BLaER1 (cell line): ENCODE measurements around the gene USP25.

ENCODE experiments used
- H3K27ac ChIP-seq: shearing (Covaris generic); formaldehyde crosslinking; 2 replicates; pipeline ENCODE4 v1.8.1; 2022
- H3K27me3 ChIP-seq: shearing (Covaris generic); formaldehyde crosslinking; 2 replicates; pipeline ENCODE4 v1.8.1; 2022
- H3K36me3 ChIP-seq: shearing (Covaris generic); formaldehyde crosslinking; 2 replicates; pipeline ENCODE4 v1.8.1; 2022
- H3K4me1 ChIP-seq: shearing (Covaris generic); formaldehyde crosslinking; 2 replicates; pipeline ENCODE4 v1.8.1; 2022
- H3K4me2 ChIP-seq: shearing (Covaris generic); formaldehyde crosslinking; 2 replicates; pipeline ENCODE4 v1.8.1; 2022
- H3K4me3 ChIP-seq: shearing (Covaris generic); formaldehyde crosslinking; 2 replicates; pipeline ENCODE4 v1.8.1; 2022
- H3K9ac ChIP-seq: shearing (Covaris generic); formaldehyde crosslinking; 2 replicates; pipeline ENCODE4 v1.8.1; 2022
- H3K9me3 ChIP-seq: shearing (Covaris generic); formaldehyde crosslinking; 2 replicates; pipeline ENCODE4 v1.8.1; 2022
- H4K20me1 ChIP-seq: shearing (Covaris generic); formaldehyde crosslinking; 2 replicates; pipeline ENCODE4 v1.8.1; 2022
- Cebpa-rat ChIP-seq: shearing (Covaris generic); IDR thresholded peaks from 2 replicates; pipeline ENCODE4 v1.8.1; 2022

Gene USP25

DNA sequence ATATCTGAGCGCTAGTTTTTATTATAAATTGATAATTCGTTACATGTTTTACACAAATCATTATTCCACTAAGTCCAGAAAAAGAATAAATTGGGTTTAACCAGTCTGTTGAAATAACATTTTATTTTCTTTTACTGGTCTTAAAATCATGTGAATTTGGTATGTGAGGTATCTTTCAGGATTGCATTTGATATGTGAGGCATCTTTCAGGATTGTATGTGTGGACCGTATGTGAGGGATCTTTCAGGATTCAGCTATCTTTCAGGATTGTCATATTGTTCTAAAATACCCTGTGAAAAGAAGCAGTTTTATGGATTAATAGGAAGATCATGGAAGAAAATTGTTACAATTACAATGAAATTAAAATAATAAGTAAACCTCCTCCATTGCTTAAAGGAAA, 42.9 kb downstream of the USP25 start:
- H3K9me3 ChIP-seq = peaks cover 11% of the 10 kb centered on the region; the same call in 1 of the 2 replicates
- no peak for TF ChIP-seq Cebpa-rat
- H3K4me2 ChIP-seq = no peak overlapping the region
- H3K27ac ChIP-seq = no peak overlapping the region
- peaks cover 45% of the 10 kb centered on the region for H3K36me3 ChIP-seq
- H3K27me3 ChIP-seq = no peaks in the 10 kb centered on the region
- no peak overlapping the region for H3K4me3 ChIP-seq
- no peaks in the 10 kb centered on the region for H4K20me1 ChIP-seq
- H3K9ac ChIP-seq = no peak overlapping the region
- no peaks in the 10 kb centered on the region for H3K4me1 ChIP-seq

DNA sequence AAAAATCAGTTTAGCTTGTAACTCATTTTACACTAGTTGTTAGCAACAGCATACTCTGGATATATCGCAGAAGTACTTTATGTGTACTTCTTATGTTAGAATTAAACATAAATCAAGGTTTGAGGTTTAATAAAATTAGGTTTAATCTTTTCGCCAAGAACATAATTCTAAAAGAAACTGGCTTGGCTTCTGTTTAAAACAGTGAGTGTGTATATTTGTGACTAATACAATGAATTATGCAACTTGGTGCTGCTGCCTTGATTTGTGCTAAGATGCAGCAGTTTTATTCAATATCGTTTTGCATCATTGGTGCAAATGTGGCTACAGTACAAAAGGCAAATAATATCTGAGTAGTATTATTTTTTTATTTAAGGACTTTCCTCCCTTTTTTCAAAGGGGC, 44.8 kb downstream of the USP25 start:
- Histone ChIP-seq H3K27ac (no peak overlapping the region), H3K9ac (no peak overlapping the region), H3K9me3 (peaks cover 11% of the 10 kb centered on the region; the same call in 1 of the 2 replicates), H3K4me1 (no peaks in the 10 kb centered on the region), H3K36me3 (peaks cover 45% of the 10 kb centered on the region), H3K4me2 (no peak overlapping the region), H3K4me3 (no peak overlapping the region), H4K20me1 (no peaks in the 10 kb centered on the region), H3K27me3 (no peaks in the 10 kb centered on the region)
- TF ChIP-seq Cebpa-rat = no peak

DNA sequence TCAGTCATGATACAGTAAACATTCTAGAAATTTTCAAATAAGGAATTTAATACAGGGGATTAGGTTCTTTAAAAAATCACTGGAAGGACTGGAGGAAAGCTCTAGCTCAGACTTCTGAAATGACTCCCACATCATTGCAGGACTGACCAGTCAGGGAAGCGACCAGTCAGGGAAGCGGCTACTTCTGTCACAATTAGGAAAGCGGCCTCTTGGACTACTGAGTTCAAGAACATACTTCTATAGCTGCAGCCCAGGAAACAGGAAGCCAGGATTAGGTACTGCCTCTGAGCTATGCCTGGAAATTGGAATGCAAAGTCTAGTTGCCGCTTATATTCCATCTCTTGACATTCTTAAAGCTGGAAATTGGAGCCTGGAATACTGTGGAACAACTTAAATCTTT, 45.5 kb downstream of the USP25 start:
- no peak for TF ChIP-seq Cebpa-rat
- Histone ChIP-seq H3K27me3 (no peaks in the 10 kb centered on the region), H3K4me2 (no peak overlapping the region), H3K9me3 (peaks cover 11% of the 10 kb centered on the region; the same call in 1 of the 2 replicates), H3K9ac (no peak overlapping the region), H3K27ac (no peak overlapping the region), H4K20me1 (no peaks in the 10 kb centered on the region), H3K4me3 (no peak overlapping the region), H3K4me1 (peaks cover 1% of the 10 kb centered on the region; the same call in 1 of the 2 replicates), H3K36me3 (peaks cover 43% of the 10 kb centered on the region)

DNA sequence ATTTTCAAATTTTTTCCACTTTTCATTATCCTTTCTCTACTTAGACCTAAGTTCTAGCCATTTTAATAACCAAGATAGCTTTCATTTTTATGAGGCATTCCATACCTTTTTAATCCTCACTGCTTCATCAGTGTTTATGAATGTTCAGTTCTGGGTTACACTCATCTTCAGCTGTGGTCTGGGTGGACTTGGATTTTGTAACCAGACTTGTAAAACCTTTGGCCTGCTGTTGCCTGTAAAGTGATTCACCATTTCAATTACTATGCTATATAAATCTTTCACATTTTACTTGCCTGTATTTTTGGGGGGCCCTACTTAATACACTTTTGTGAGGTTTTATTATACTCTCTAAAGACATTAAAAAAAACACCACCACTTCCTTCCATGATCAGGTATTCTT, 46.2 kb downstream of the USP25 start:
- H3K9ac ChIP-seq = no peak overlapping the region
- H3K27me3 ChIP-seq = no peaks in the 10 kb centered on the region
- H3K9me3 ChIP-seq = peaks cover 17% of the 10 kb centered on the region; the same call in 1 of the 2 replicates
- H3K36me3 ChIP-seq = peaks cover 43% of the 10 kb centered on the region
- no peak overlapping the region for H3K4me2 ChIP-seq
- no peak overlapping the region for H3K4me3 ChIP-seq
- peaks cover 8% of the 10 kb centered on the region for H3K4me1 ChIP-seq
- no peak for TF ChIP-seq Cebpa-rat
- H3K27ac ChIP-seq = no peak overlapping the region
- H4K20me1 ChIP-seq = no peaks in the 10 kb centered on the region

DNA sequence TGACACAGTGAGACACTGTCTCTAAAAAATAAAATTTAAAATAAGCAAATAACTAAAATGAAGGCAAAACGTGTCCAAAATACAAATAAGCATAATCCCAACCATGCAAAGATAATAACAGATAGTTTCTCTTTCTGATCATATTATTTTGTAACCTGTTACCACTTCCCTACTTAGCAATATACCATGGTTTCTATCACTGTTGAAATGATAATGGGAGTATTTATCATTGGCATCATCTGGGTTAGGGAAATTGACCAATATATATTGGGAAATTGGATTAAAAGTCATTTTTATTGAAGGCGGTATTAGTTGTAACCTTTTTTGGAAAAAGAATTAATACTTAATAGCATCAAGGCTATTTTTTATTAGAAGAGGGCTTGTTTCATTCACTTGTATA, 47.0 kb downstream of the USP25 start:
- TF ChIP-seq Cebpa-rat = no peak
- H3K9me3 ChIP-seq = peaks cover 24% of the 10 kb centered on the region
- no peak overlapping the region for H3K4me3 ChIP-seq
- H3K4me1 ChIP-seq = peaks cover 17% of the 10 kb centered on the region
- no peaks in the 10 kb centered on the region for H3K27me3 ChIP-seq
- no peak overlapping the region for H3K27ac ChIP-seq
- peaks cover 45% of the 10 kb centered on the region for H3K36me3 ChIP-seq
- no peaks in the 10 kb centered on the region for H4K20me1 ChIP-seq
- H3K9ac ChIP-seq = no peak overlapping the region
- no peak overlapping the region for H3K4me2 ChIP-seq

DNA sequence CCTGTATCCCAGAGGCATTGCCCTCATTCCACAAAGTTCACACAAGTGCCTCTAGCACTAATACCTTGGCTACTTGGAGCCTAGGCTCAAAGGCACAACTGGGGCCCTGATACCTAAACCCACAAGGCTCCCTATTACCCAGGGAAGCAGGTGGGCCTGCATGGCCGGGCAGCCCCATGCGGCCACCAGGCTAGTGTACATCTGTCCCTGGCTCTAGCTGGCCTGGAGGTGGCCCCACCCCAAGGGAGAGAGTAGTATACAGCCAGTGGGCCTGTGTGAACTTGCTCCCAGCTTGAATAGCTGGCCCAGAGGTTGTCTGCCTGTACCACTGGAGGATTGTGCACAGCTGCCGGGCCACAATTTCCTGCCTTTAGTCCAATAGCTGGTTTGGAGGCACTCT, 52.2 kb downstream of the USP25 start:
- no peak overlapping the region for H3K9ac ChIP-seq
- peaks cover 41% of the 10 kb centered on the region for H3K4me1 ChIP-seq
- peak overlapping the region; percentile 48 for H3K27ac ChIP-seq
- H3K4me2 ChIP-seq = peak overlapping the region; percentile 64
- no peak for TF ChIP-seq Cebpa-rat
- H3K4me3 ChIP-seq = peak overlapping the region; percentile 40; the same call in 1 of the 2 replicates
- no peaks in the 10 kb centered on the region for H3K27me3 ChIP-seq
- H4K20me1 ChIP-seq = no peaks in the 10 kb centered on the region
- H3K9me3 ChIP-seq = peaks cover 50% of the 10 kb centered on the region
- peaks cover 41% of the 10 kb centered on the region for H3K36me3 ChIP-seq

DNA sequence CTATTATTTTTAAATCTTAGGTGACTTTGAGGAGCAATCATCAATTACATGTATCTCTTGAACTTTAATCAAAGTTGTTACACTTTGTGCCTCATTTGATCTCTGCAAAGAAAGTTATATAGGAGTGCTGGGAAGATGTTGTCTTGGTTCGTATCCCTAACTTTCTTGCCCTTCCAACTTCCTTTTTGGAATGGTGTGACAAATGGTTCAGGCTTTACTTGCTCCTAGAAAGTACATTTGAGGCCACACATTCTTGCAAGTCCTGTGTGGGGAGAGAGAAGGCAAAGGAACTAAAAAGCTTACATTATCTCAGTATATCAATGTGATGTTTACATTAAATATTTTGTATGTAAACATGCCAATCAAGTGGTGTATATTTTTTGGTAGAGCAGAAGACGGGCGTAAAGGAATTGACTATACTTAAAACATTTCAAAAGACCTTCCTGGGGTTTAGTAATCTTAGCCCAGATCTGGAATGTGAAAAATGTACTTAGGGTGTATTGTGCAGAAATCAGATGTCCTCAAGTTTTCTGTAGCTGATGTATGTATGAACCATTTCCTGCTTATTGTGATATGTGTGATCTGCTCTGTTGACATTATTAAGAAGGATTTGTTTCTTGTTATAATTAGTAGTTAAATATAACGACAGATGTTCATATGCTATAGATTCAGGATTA, 59.2 kb downstream of the USP25 start:
- Histone ChIP-seq H3K4me3 (no peak overlapping the region), H3K9ac (no peak overlapping the region), H4K20me1 (no peaks in the 10 kb centered on the region), H3K36me3 (peaks cover 14% of the 10 kb centered on the region; the same call in 1 of the 2 replicates), H3K4me1 (peaks cover 7% of the 10 kb centered on the region), H3K27me3 (no peaks in the 10 kb centered on the region), H3K4me2 (no peak overlapping the region), H3K9me3 (peaks cover 15% of the 10 kb centered on the region), H3K27ac (no peak overlapping the region)
- TF ChIP-seq Cebpa-rat = no peak

DNA sequence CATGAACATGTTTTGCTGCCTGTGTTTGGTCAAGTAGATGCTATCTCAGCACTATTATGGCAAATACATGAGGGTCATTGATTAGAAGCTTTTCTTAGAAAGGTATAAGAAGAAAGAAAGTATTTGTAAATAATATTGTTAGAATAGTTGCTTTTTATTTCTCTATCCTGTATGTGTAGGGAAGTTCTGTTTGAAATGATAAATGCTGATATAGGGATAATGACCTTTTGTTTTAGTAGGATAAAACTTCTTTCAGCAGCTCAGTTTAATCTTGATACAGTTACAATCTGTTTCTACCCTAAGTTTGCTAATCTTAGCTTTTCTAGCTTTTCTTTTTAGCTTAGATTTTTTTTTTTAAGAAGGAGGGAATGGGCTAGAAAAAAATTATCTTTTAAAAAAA, 63.3 kb downstream of the USP25 start:
- Histone ChIP-seq H3K36me3 (peaks cover 30% of the 10 kb centered on the region; the same call in 1 of the 2 replicates), H3K9me3 (no peaks in the 10 kb centered on the region)

DNA sequence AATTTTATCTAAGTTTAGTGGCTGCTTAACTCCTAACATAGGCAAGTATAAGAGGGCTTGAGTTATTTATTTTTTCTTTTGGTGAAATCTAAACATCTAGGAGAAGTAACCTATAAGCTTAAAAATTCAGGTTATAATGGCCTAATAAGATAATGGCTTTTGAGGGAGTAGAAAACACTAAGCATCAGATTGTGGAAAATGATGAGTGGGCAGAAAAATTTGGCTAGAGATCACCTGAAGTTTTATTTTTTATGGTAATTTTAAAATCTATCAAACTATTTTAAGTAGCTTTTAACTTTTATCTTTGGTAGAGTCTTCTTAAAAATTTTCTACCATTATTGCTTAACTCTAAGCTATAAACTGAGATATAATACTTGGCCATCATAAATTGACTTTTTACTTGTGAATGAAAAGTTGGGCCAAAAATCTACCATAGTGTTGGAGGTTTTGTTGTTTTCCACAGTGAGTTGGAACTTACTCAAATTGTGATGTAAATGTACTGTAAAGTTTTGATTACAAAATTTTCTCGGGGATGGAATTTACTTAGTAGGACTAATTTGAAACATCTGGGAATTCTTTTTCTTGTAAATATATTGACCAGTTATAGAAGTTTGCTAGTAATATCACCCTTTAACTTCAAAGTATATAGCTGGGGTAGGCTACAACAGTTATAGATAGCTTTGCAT, 63.9 kb downstream of the USP25 start:
- no peaks in the 10 kb centered on the region for H4K20me1 ChIP-seq
- no peak overlapping the region for H3K4me2 ChIP-seq
- H3K27me3 ChIP-seq = no peaks in the 10 kb centered on the region
- peaks cover 24% of the 10 kb centered on the region; the same call in 1 of the 2 replicates for H3K36me3 ChIP-seq
- H3K27ac ChIP-seq = no peak overlapping the region
- no peaks in the 10 kb centered on the region for H3K9me3 ChIP-seq
- no peak for TF ChIP-seq Cebpa-rat
- H3K4me3 ChIP-seq = no peak overlapping the region
- H3K9ac ChIP-seq = no peak overlapping the region
- no peaks in the 10 kb centered on the region for H3K4me1 ChIP-seq

More for the DNA sequence above, 63.3 kb downstream of the USP25 start:
- Histone ChIP-seq H3K27ac (no peak overlapping the region), H4K20me1 (no peaks in the 10 kb centered on the region), H3K4me2 (no peak overlapping the region), H3K4me3 (no peak overlapping the region), H3K9ac (no peak overlapping the region), H3K27me3 (no peaks in the 10 kb centered on the region), H3K4me1 (no peaks in the 10 kb centered on the region)
- no peak for TF ChIP-seq Cebpa-rat

DNA sequence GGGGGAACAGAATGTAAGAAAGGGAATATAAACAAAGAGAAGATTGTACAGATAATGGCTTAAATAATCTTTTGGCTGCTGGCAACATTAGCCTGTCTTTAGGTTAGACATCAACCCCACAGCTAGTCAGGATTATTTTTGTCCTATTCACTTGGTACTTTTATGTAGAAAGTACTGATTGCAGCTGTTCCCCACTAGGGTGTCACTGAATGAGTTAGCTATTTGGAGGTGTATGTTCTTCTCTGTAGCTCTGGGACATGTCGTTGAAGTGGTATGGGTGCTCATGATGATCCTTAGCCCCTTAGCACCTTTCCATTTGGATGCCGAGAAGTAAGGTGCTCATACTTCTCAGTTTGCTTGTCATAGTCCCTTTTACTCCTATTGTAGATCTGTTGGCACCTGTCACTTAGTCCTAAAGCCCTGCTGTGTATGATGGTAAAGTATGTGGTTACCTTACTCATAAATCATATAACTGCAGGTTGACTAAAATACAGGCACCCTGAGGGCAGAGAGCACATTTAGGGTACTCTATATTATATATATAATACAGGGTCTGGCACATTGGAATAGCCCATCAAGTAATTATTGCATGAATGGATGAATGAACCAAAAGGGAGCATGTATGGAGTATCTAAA, 64.6 kb downstream of the USP25 start:
- TF ChIP-seq Cebpa-rat = no peak
- Histone ChIP-seq H3K36me3 (peaks cover 22% of the 10 kb centered on the region; the same call in 1 of the 2 replicates), H3K9me3 (no peaks in the 10 kb centered on the region), H4K20me1 (no peaks in the 10 kb centered on the region), H3K4me1 (no peaks in the 10 kb centered on the region), H3K4me2 (no peak overlapping the region), H3K27ac (no peak overlapping the region), H3K4me3 (no peak overlapping the region), H3K9ac (no peak overlapping the region), H3K27me3 (no peaks in the 10 kb centered on the region)
